Parathyroid adenoma (tissue), 2 donors: Measurements from ENCODE around the gene PACS2.

Source experiments
- H2AFZ ChIP-seq: fragments of 300-600 bp; sonication (generic); one replicate; pipeline ENCODE4 v1.7.0; 2017; ENCODE audit warnings: antibody characterized with exemption, mild to moderate bottlenecking
- H3K27ac ChIP-seq: fragments of 300-600 bp; sonication (generic); one replicate; pipeline ENCODE4 v1.7.0; 2017
- H3K27me3 ChIP-seq: fragments of 300-600 bp; sonication (generic); one replicate; pipeline ENCODE4 v1.7.0; 2017; ENCODE audit warnings: low read length; ENCODE audit not compliant: control insufficient read depth, insufficient read depth
- H3K36me3 ChIP-seq: fragments of 300-600 bp; sonication (generic); one replicate; pipeline ENCODE4 v1.7.0; 2017; ENCODE audit warnings: low read length; ENCODE audit not compliant: control insufficient read depth, insufficient read depth
- H3K4me1 ChIP-seq: fragments of 300-600 bp; sonication (generic); one replicate; pipeline ENCODE4 v1.7.0; 2017; ENCODE audit warnings: control low read depth
- H3K4me2 ChIP-seq: fragments of 300-600 bp; sonication (generic); one replicate; pipeline ENCODE4 v1.7.0; 2017; ENCODE audit warnings: low read length
- H3K4me3 ChIP-seq: fragments of 300-600 bp; sonication (generic); one replicate; pipeline ENCODE4 v1.7.0; 2017; ENCODE audit warnings: low read depth, low read length
- H3K79me2 ChIP-seq: fragments of 300-600 bp; sonication (generic); one replicate; pipeline ENCODE4 v1.7.0; 2017; ENCODE audit warnings: control low read depth
- H3K9ac ChIP-seq: fragments of 300-600 bp; sonication (generic); one replicate; pipeline ENCODE4 v1.7.0; 2017; ENCODE audit warnings: mild to moderate bottlenecking
- H3K9me3 ChIP-seq: fragments of 300-600 bp; sonication (generic); one replicate; pipeline ENCODE4 v1.7.0; 2017; ENCODE audit warnings: low read length; ENCODE audit not compliant: control insufficient read depth
- CTCF ChIP-seq: fragments of 300-600 bp; sonication (generic); IDR thresholded peaks from one replicate; pipeline ENCODE4 v1.7.0; 2017; ENCODE audit warnings: antibody characterized with exemption, mild to moderate bottlenecking
- donor health status: primary hyperparathyroidism.

Gene PACS2

DNA sequence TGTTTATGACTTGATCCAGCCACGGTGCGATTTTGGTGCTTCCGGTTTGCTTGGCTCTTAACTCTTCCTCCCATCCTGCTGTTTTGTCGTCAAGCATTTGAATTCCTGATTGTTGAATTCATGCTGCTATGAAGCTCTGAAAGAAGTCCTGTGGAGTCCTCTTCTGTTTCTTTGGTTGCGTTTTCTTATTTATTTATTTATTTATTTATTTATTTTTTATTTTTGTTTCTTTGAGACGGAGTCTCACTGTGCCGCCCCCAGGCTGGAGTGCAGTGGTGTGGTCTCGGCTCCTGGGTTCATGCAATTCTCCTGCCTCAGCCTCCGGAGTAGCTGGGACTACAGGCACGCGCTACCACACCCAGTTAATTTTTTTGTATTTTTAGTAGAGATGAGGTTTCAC, 102.1 kb downstream of the PACS2 start:
- Histone ChIP-seq H3K79me2 (peaks cover 6% of the 10 kb centered on the region), H3K4me1 (peaks cover 17% of the 10 kb centered on the region), H2AFZ (no peak overlapping the region), H3K4me2 (no peak overlapping the region), H3K9me3 (no peaks in the 10 kb centered on the region), H3K36me3 (no peaks in the 10 kb centered on the region), H3K27me3 (no peaks in the 10 kb centered on the region), H3K4me3 (no peak overlapping the region), H3K9ac (no peak overlapping the region), H3K27ac (no peak overlapping the region)
- no peak for TF ChIP-seq CTCF

GRCh38 chr14:105417690-105418121, 103.2 kb downstream of the PACS2 start:
- H3K9me3 ChIP-seq, result no peaks in the 10 kb centered on the region
- H3K27me3 ChIP-seq, result no peaks in the 10 kb centered on the region
- H3K9ac ChIP-seq, result no peak overlapping the region
- H3K4me3 ChIP-seq, result no peak overlapping the region
- H3K4me1 ChIP-seq, result peaks cover 14% of the 10 kb centered on the region
- H3K4me2 ChIP-seq, result no peak overlapping the region
- H3K27ac ChIP-seq, result no peak overlapping the region
- peaks cover 8% of the 10 kb centered on the region for H3K79me2 ChIP-seq
- no peaks in the 10 kb centered on the region for H3K36me3 ChIP-seq
- no peak for TF ChIP-seq CTCF
- H2AFZ ChIP-seq, result no peak overlapping the region

- no peak overlapping the region for H3K4me3 ChIP-seq
- peaks cover 8% of the 10 kb centered on the region for H3K79me2 ChIP-seq
- peak overlapping the region; percentile 98 for H3K4me2 ChIP-seq
- no peak for TF ChIP-seq CTCF
- H3K9me3 ChIP-seq, result no peaks in the 10 kb centered on the region
- H3K27me3 ChIP-seq, result no peaks in the 10 kb centered on the region
- H3K4me1 ChIP-seq, result peaks cover 14% of the 10 kb centered on the region
- no peaks in the 10 kb centered on the region for H3K36me3 ChIP-seq
- no peak overlapping the region for H3K9ac ChIP-seq
- H2AFZ ChIP-seq, result peak overlapping the region; percentile 99
- H3K27ac ChIP-seq, result no peak overlapping the region
Observed at GRCh38 chr14:105418269-105419194, 104.0 kb downstream of the PACS2 start.

DNA sequence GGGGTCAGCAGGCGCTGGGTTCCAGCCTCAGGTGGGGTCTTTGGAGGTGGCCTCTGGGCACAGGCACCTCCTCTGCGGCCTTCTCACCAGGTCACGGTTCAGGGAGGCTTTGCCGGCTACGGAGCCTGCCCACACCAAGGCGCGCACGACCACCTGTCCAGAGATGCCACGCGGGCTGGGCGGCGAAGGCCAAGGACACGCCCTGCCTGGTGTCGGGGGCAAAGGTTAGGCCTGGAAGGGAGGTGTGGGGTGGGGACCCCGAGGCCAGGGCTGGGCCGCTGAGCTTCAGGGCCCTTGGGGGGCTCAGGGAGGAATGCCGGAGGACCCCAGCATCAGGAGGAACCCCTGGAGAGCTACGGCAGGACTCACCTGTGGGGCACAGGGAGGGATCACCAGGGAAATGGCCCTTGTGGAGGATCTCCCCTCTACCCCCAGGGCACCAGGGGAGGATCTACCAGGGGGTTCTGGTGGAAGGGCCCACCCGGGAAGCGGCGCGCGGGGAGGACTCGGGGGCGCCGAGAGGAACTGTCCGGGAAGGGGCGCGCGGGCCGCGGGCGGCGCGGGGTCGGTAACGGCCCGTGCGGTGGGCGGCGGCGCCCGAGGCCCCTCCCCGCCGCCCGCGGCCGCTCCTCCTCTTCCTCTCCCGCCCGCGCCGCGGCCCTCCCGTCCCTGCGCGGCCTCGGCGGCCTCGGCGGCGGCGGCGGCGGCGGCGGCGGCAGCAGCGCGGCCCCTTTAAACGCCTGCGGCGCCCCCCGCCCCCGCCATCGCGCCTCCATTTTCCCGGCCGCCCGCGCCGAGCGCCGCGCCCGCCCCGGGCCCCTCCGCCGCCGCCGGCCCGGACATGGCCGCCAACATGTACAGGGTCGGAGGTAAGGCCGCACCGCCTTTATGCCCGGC, 104.9 kb downstream of the PACS2 start, which contains the start of gene MTA1:
Gene MTA1, plus strand, starts transcription at position 633 of the 897 bp plus-strand sequence. Its CDS starts 209 bp downstream, at position 842.
- Histone ChIP-seq H3K36me3 (no peaks in the 10 kb centered on the region), H3K27ac (no peak within 1 kb of the TSS), H3K4me2 (peak within 1 kb of the TSS; percentile 98), H3K79me2 (peaks cover 8% of the 10 kb centered on the region), H3K9me3 (no peaks in the 10 kb centered on the region), H3K9ac (no peak within 1 kb of the TSS), H3K4me1 (peaks cover 14% of the 10 kb centered on the region), H3K4me3 (peak within 1 kb of the TSS; percentile 65), H3K27me3 (no peaks in the 10 kb centered on the region), H2AFZ (peak within 1 kb of the TSS; percentile 99)
- no peak for TF ChIP-seq CTCF
